Panc1 (cell line): ENCODE measurements around the gene AFF3. TPM values are rescaled to one million over a fixed set of nuclear protein-coding genes. Genes with fewer than 3 reads are reported as not detected.

Experiments used
- ATAC-seq: fragments of 200-7000 bp; cut with Tn5 transposase; 2 replicates; pipeline ENCODE4 v1.9.1; 2020; ENCODE audit warnings: mild to moderate bottlenecking, moderate library complexity
- BruUV-seq: library from RNA; stranded (reverse); fragments of 400-500 nt; replicated peaks from 2 replicates; lab custom pipeline; 2021; lab: Mats Ljungman, UMichigan
- CTCF ChIA-PET: fragments of 300-600 bp; sonication (Branson Sonifier 250); formaldehyde crosslinking; loops from one replicate; lab custom pipeline; 2022; ENCODE audit warnings: antibody characterized with exemption; lab: Charles Lee
- POLR2A ChIA-PET: fragments of 300-600 bp; sonication (Branson Sonifier 250); formaldehyde crosslinking; loops from one replicate; lab custom pipeline; 2022; ENCODE audit warnings: antibody characterized with exemption; lab: Charles Lee
- DNase-seq: peaks from one replicate; pipeline ENCODE4 v3.0.0-alpha.2; 2010; ENCODE audit warnings: low read depth, low spot score
- H3K27ac ChIP-seq: 2 replicates; pipeline ENCODE4 v1.5.1; 2011; ENCODE audit warnings: mild to moderate bottlenecking, low read length, inconsistent platforms
- H3K27me3 ChIP-seq: fragments of 200-500 bp; sonication (Bioruptor generic); 2 replicates; pipeline ENCODE4 v1.6.0; 2014; ENCODE audit warnings: low read length, inconsistent platforms; ENCODE audit not compliant: control insufficient read depth, insufficient read depth
- H3K36me3 ChIP-seq: fragments of 200-500 bp; sonication (Bioruptor generic); 2 replicates; pipeline ENCODE4 v1.5.1; 2014; ENCODE audit warnings: inconsistent platforms, mild to moderate bottlenecking, low read length, moderate library complexity; ENCODE audit not compliant: control insufficient read depth, insufficient read depth
- H3K4me1 ChIP-seq: 2 replicates; pipeline ENCODE4 v1.5.1; 2011; ENCODE audit warnings: inconsistent platforms, mild to moderate bottlenecking, low read length, moderate library complexity; ENCODE audit not compliant: control insufficient read depth, insufficient read depth
- H3K4me3 ChIP-seq, 2 experiments: 2 replicates each; pipeline ENCODE4 v1.5.1; 2011 to 2012; ENCODE audit warnings: low read depth in 2 of 2, low read length in 2 of 2, mild to moderate bottlenecking in 2 of 2, inconsistent platforms in 1 of 2, moderate library complexity in 1 of 2
- H3K9me3 ChIP-seq: fragments of 200-500 bp; sonication (Bioruptor generic); 2 replicates; pipeline ENCODE4 v1.5.1; 2014; ENCODE audit warnings: low read depth, mild to moderate bottlenecking, inconsistent platforms, low read length, moderate library complexity; ENCODE audit not compliant: control insufficient read depth, insufficient read depth
- CTCF ChIP-seq: fragments of 450-650 bp; IDR thresholded peaks from 2 replicates; pipeline ENCODE4 v1.5.1; 2017; ENCODE audit warnings: mild to moderate bottlenecking
- POLR2AphosphoS5 ChIP-seq: IDR thresholded peaks from 2 replicates; pipeline ENCODE4 v1.6.1; 2012; ENCODE audit warnings: mild to moderate bottlenecking, low read depth, low read length, moderate library complexity
- REST ChIP-seq, 2 experiments: IDR thresholded peaks; 2 replicates each; pipeline ENCODE4 v1.6.1; 2011 to 2012; ENCODE audit warnings: low read depth in 2 of 2, control low read depth in 1 of 2, low read length in 1 of 2, mild to moderate bottlenecking in 1 of 2, moderate library complexity in 1 of 2; ENCODE audit not compliant: insufficient read depth in 1 of 2
- SIN3A ChIP-seq: IDR thresholded peaks from 2 replicates; pipeline ENCODE4 v1.6.1; 2012; ENCODE audit warnings: low read depth, mild to moderate bottlenecking, low read length, moderate library complexity, borderline replicate concordance; ENCODE audit not compliant: insufficient read depth
- TCF7L2 ChIP-seq: IDR thresholded peaks from 2 replicates; pipeline ENCODE4 v1.6.1; 2011; ENCODE audit warnings: mild to moderate bottlenecking, low read depth, low read length, inconsistent platforms
- in situ Hi-C: cut with HindIII; loops from 2 replicates; pipeline ENCODE4 v1.10.0; 2016; ENCODE audit warnings: low sequenced_read_pairs, low pct_unique_long_range_greater_than_20kb
- intact Hi-C: fragments of 100-400 bp; cut with micrococcal nuclease; formaldehyde crosslinking; loops from one replicate; pipeline ENCODE4 v1.10.0; 2022; ENCODE audit not compliant: unreplicated experiment
- total RNA-seq: library from RNA; stranded (reverse); gene quantifications from one replicate; pipeline ENCODE4 v1.2.1, GENCODE V29; 2021; ENCODE audit not compliant: unreplicated experiment

Gene AFF3
- total RNA-seq, 1 experiment from 2014 or later: 2.2 TPM

- ChIA-PET CTCF (no interaction called here), POLR2A (no interaction called here)
- Histone ChIP-seq H3K36me3 (no peaks in the 10 kb centered on the region), H3K27me3 (peaks cover 6% of the 10 kb centered on the region; the same call in 1 of the 2 replicates), H3K4me1 (no peaks in the 10 kb centered on the region; the same call in 1 of the 2 replicates), H3K4me3 (no peak overlapping the region), H3K27ac (no peak overlapping the region), H3K9me3 (no peaks in the 10 kb centered on the region)
- DNase-seq (no peak), ATAC-seq (no peak)
- in situ Hi-C loops: no loop called here
- TF ChIP-seq REST (IDR thresholded peaks at IDR 0.05; ENCODE audit: insufficient read depth in 1 of 2, low read depth in 2 of 2, low read length in 1 of 2) (no peak), TCF7L2 (no peak), POLR2AphosphoS5 (no peak), CTCF (no peak), SIN3A (no peak)
- no TSS peak for BruUV-seq
- intact Hi-C loops: no loop called here
Measured at GRCh38 chr2:100180503-100180902, 38.1 kb upstream of the AFF3 start.

GRCh38 chr2:100179806-100180205 is 37.4 kb upstream of the AFF3 start:
- intact Hi-C loops: no loop called here
- BruUV-seq: no TSS peak

More at GRCh38 chr2:100179806-100180205, 37.4 kb upstream of the AFF3 start:
- Histone ChIP-seq H3K27ac (no peak overlapping the region), H3K27me3 (peaks cover under 1% of the 10 kb centered on the region; the same call in 1 of the 2 replicates), H3K4me3 (no peak overlapping the region), H3K9me3 (no peaks in the 10 kb centered on the region), H3K4me1 (no peaks in the 10 kb centered on the region; the same call in 1 of the 2 replicates), H3K36me3 (no peaks in the 10 kb centered on the region)
- POLR2A ChIA-PET: no interaction called here
- TF ChIP-seq CTCF (no peak), SIN3A (no peak)
- CTCF ChIA-PET: no interaction called here
- in situ Hi-C loops: no loop called here
- DNase-seq (no peak), ATAC-seq (no peak)
